GM12872 (cell line): ENCODE data around the gene PTCH2.

Experiments used
- TF ChIP-seq, protein P1 (sequence below): IDR thresholded peaks from 3 replicates; pipeline ENCODE4 v1.5.1; 2011; ENCODE audit warnings: low read depth, mild to moderate bottlenecking, low read length, moderate library complexity; ENCODE audit not compliant: insufficient read depth

The PTCH2 gene

DNA sequence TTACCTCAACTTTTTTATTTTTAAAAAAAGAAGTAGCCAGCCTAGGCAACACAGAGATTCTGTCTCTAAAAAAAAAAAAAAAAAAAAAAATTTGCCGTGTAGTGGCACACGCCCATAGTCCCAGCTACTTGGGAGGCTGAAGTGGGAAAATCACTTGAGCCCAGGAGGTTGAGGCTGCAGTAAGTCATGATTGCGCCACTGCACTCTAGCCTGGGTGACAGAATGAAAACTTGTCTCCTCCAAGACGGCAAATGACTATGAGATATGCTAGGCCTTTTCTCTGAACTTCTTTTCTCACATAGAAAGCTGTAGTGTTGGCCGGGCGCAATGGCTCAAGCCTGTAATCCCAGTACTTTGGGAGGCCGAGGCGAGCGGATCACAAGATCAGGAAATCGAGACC lies 24.7 kb upstream of the PTCH2 start:
- TF ChIP-seq, protein P1, sequence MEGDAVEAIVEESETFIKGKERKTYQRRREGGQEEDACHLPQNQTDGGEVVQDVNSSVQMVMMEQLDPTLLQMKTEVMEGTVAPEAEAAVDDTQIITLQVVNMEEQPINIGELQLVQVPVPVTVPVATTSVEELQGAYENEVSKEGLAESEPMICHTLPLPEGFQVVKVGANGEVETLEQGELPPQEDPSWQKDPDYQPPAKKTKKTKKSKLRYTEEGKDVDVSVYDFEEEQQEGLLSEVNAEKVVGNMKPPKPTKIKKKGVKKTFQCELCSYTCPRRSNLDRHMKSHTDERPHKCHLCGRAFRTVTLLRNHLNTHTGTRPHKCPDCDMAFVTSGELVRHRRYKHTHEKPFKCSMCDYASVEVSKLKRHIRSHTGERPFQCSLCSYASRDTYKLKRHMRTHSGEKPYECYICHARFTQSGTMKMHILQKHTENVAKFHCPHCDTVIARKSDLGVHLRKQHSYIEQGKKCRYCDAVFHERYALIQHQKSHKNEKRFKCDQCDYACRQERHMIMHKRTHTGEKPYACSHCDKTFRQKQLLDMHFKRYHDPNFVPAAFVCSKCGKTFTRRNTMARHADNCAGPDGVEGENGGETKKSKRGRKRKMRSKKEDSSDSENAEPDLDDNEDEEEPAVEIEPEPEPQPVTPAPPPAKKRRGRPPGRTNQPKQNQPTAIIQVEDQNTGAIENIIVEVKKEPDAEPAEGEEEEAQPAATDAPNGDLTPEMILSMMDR: no peak

DNA sequence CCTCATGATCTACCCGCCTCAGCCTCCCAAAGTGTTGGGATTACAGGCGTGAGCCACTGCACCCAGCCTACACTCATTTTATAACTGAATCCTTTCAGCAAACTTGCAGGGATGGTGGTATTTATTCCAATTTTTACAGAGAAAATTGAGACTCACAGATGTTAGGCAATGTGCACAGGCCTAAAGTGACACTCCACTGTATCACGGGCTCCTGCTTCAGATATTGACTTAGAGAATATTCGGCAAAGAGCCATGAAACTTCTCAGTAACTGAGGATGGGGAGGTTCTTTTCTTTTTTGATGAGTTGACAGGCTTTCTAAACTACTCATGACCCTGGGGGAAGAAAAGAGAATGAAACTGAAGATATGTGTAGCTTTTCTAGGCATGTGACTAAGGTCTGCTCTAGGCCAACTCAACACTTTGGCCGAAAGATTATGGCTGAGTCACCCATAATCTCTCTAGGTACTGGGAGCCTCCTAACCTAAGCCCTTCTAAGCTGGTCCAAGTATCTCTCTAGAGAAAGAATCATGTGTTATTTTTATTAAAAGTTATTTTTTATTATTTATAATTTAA lies 19.9 kb upstream of the PTCH2 start:
- TF ChIP-seq, protein P1: no peak

DNA sequence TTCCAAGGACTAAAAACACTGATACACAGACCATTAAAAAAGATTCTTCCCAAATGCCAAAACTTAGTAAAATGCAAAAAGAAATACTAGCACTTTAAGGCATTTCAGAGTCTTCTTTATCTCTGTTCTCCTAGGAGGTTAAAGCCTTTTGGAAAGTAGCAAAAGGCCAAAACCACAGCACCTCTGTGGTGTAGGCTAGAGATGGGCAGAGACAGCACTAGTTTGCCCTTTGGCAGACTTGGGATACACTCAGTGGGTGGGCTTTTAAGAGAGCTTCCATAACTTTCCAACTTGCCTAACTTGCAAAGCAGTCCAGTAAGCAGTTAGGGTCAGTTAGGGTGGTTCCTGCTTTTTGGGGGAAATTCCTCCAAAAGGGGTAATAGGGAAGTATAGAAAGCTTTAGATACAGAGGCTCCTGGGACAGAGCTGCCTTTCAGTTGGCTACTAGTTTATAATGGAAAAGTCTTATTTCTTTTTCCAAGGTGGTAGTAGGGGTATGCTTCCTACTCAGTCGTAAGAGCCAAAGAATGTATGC lies 17.9 kb upstream of the PTCH2 start:
- TF ChIP-seq, protein P1: no peak

DNA sequence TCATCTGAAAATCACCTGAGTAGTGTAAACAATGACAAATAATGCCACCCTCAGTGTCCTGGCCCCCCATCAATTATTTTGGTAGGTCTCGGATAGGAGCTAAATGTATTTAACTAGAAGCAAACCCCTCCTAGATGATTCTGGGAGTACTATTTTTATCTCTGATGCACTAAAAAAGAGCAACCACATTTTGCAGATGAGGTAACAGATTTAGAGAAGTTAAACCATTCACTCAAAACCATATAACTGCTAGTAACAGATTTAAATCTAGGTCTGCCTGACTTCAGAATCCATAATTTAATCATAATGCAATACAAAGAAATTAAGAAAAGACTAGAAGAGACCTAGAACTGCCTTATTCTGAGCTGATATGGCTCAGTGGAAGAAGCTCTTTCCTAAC lies 17.3 kb upstream of the PTCH2 start:
- TF ChIP-seq, protein P1: no peak

DNA sequence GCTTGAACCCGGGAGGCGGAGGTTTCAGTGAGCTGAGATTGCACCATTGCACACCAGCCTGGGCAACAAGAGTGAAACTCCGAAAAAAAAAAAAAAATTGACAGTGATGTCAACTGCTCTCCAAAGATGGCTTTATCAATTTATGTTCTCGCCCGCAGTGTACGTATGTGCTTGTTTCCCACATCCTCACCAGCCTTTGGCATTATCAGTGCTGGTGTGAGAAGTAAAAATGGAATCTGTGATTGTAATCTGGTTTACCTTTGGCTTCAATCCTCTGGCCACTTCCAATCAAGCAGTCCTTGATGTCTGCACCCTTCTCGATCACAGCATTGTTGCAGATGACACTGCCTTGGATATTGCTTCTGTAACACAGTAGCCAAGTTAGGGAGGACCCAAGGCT lies 14.4 kb upstream of the PTCH2 start:
- TF ChIP-seq, protein P1: no peak

DNA sequence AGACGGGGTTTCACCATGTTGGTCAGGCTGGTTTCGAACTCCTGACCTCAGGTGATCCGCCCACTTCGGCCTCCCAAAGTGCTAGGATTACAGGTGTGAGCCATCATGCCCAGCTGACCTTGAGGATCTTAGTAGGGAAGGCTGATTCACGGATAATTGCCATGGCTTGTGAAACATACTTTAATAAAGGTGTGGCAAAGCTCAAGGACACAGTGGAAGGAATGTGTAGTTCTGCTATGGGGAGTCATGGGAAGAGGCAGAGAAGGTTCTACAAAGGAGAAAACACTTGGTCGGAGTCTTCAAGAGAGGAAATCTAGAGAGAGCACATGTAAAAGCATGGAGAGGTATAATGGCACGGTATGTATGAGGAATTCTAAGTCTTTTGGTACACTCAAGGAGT lies 12.7 kb upstream of the PTCH2 start:
- TF ChIP-seq, protein P1: no peak

DNA sequence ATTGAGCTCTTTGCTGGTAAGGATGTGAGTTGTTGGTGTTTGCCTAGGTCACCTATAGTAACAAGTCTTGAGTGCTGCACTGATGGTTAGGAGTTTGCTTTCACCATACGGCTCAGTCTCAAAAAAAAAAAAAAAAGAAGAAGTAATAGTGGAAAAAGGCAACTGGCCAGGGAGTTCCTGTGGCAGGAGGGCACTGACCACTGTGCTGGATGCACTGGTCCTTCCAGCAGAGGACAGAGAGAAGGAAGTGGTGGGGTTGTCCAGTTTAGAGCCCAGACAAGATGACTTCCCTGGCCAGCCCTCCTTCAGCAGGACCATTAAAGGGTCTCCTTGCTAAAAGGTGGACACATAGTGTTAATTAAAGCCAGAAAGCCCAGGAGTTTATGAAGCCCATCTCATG lies 11.9 kb upstream of the PTCH2 start:
- TF ChIP-seq, protein P1: no peak
